IPS-NIHi11 (cell line): ENCODE measurements around the gene ZNF146.
A peak's percentile ranks its signal among the peaks of the same experiment; 100 is the strongest.
"Not testable (repeated sequence)": the region's sequence is repeated elsewhere in the genome, so short reads cannot be mapped to it uniquely, and the experiment has no call there.

Experiments used
- DNase-seq: peaks from one replicate; pipeline ENCODE4 v3.0.0; 2012; ENCODE audit warnings: mixed read lengths, low spot score

Gene ZNF146

GRCh38 chr19:36214386-36215275 is at the start of gene ZNF146, which contains the start of gene ZNF565:
TSS of gene ZNF146 (plus strand) at chr19:36215106. CDS start at chr19:36236441, 21,335 bp downstream.
TSS of gene ZNF565 (minus strand) at chr19:36214665. CDS start at chr19:36201985, 12,680 bp downstream.
- peak; percentile 96 for DNase-seq

GRCh38 chr19:36169084-36169760 is 45.7 kb upstream of the ZNF146 start:
- DNase-seq, result no peak

GRCh38 chr19:36172852-36173251 is 42.1 kb upstream of the ZNF146 start:
- no peak for DNase-seq

- not testable (repeated sequence) for DNase-seq
Observed at GRCh38 chr19:36173846-36174245, 41.1 kb upstream of the ZNF146 start.

DNA sequence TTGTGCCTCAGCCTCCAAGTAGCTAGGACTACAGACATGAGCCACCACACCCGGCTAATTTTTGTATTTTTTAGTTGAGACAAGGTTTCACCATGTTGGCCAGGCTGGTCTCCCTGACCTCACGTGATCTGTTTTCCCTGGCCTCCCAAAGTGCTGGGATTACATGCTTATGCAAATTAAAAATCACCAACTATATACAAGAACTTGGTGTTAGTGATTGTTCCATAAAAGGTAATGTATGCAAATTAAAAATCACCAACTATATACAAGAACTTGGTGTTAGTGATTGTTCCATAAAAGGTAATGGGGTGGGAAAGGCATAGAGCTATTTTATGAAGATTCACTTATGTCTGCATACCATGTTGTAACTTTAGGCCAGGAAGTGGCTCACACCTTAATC is 35.8 kb upstream of the ZNF146 start:
- not testable (repeated sequence) for DNase-seq

- no peak for DNase-seq
Observed at GRCh38 chr19:36182612-36183244, 32.2 kb upstream of the ZNF146 start.

DNA sequence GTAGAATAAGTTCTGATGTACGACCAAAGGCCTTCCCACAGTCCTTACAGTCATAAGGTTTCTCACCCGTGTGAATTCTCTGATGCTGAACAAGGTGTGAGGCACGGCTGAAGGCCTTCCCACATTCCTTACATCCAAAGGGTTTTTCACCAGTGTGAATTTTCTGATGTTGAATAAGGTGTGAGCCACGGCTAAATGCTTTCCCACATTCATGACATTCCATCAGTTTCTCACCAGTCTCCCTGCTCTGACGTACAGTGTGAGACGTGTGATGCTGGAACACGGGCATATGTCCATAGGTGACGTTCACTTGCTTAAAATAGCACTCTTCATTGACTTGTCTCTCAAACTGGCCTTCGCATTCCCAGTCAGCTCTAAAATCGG is 31.7 kb upstream of the ZNF146 start:
- no peak for DNase-seq

DNA sequence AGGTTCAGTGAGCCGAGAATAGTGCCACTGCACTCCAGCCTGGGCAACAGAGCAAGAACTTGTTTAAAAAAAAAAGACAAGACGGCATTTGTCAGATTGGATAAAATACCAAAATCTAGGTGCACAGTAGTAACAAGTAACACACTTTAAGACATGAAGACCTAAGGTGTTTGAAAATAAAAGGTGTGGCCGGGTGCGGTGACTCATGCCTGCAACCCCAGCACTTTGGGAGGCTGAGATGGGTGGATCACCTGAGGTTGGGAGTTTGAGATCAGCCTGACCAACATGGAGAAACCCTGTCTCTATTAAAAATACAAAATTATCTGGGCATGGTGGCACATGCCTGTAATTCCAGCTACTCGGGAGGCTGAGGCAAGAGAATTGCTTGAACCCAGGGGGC is 28.2 kb upstream of the ZNF146 start:
- DNase-seq, result not testable (repeated sequence)

DNA sequence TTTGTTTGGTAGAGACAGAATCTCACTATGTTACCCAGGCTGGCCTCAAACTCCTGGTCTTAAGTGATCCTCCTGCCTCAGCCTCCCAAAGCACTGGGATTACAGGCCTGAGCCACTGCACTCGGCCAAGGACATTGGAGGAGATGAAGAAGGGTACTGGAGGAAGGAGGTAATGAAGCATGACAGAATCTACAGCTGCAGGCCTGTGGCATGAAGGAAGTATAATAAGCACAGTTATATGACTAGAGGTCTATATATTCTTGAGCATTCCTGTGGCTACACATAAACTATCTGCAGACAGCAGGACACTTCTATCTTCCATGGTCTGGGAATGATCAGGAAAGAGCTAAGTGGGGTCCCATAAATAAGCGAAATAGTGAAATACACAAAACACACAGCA is 18.7 kb upstream of the ZNF146 start:
- no peak for DNase-seq

- no peak for DNase-seq
Observed at GRCh38 chr19:36198119-36198518, 16.8 kb upstream of the ZNF146 start.

GRCh38 chr19:36201684-36202083 is 13.2 kb upstream of the ZNF146 start:
- DNase-seq, result no peak

DNA sequence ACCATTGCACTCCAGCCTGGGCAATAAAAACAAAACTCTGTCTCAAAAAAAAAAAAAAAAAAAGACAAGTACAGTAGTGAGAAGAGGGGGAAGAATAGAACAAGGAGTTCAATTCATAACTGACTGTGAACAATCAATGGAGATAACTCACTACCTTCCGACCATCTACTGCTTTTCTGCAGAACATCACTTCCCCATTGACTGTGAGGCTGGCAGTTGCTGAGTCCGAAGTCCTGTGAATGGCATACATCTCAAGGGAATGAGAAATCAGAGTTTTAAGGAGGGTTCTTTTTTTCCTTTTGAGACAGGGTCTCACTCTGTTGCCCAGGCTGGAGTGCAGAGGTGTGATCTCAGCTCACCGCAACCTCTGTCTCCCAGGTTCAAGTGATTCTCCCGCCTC is 11.6 kb upstream of the ZNF146 start:
- no peak for DNase-seq

DNA sequence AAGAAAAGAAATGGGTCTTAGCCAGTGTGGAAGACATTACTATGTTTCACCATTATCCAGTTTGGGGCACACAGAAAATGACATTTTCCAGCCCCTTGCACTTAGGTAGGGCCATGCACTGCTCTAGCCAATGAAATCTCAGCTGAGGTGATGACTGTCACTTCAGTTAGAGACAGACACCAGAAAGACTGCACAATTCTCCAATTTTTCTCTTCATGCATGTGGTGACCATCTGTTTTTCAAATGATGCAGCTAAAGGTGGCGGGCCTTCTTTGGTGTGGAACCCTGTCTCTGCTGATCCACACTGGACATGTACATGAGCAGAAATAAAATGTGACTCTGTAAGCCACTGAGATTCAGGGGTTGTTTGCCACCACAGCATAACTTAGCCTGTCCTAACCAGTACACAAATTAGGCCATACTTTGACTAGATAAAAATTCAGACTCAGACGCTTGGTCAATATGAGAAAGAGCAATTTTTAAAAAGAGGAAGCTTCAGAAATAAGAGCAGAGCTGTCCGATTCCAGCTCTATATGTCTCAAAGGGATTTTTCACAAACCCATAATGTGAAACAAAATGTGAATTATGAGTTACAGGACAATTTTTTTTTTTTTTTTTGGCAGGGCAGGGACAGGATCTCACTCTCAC is 7.2 kb upstream of the ZNF146 start:
- DNase-seq, result no peak

DNA sequence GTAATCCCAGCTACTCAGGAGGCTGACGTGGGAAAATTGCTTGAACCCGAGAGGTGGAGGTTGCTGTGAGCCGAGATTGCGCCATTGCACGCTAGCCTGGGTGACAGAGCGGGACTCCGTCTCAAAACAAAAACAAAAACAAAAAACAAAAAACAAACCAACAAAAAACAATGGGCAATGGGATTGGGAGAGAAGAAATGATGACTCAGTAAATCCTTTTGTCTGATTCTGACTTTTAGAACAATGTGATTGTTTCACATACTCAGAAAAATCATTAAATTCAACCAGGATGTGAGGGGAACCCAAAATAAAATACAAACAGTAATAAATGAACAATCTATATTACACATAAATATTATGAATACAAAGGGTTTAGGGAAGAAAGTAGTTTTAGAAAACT is 5.5 kb upstream of the ZNF146 start:
- DNase-seq, result no peak

DNA sequence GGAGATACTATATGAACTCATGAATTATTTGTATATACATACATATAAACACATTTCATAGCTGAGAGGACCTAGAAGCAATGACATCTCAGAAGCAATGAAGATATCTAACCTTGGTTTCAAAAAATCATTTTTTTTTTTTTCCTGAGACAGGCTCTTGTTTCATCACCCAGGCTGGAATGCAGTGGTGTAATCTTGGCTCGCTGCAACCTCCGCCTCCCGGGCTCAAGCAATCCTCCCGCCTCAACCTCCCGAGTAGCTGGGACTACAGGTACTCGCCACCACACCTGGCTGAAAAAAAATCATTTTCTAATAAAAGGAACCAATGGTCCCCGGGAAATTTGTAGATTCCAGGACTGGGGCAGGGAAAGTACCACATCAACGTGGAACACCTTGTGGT is 4.4 kb upstream of the ZNF146 start:
- DNase-seq, result no peak

GRCh38 chr19:36212895-36213294 is 2.0 kb upstream of the ZNF146 start:
- no peak for DNase-seq

GRCh38 chr19:36215276-36216123 is 594 bp downstream of the ZNF146 start:
- peak; percentile 13 for DNase-seq

- DNase-seq, result no peak
Observed at GRCh38 chr19:36221474-36221873, 6.6 kb downstream of the ZNF146 start.

GRCh38 chr19:36222503-36222902 is 7.6 kb downstream of the ZNF146 start:
- DNase-seq, result no peak

GRCh38 chr19:36225219-36225892 is 10.4 kb downstream of the ZNF146 start:
- no peak for DNase-seq

DNA sequence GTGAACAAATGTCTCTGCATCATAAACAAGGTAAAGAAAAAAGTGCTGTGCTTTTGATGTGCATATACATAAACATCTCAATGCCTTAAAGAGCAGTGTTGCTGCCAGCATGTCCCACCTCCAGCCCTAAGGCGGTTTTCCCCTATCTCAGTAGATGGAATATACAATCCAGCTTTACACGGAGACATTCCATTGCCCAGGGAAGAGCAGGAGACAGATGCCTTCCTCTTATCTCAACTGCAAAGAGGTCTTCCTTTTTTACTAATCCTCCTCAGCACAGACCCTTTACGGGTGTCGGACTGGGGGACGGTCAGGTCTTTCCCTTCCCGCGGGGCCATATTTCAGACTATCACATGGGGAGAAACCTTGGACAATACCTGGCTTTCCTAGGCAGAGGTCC is 18.7 kb downstream of the ZNF146 start:
- not testable (repeated sequence) for DNase-seq
